RWPE2 (cell line): ENCODE data around the gene ARHGEF28.

Experiments used
- ATAC-seq: fragments of 200-7000 bp; cut with Tn5 transposase; 3 replicates; pipeline ENCODE4 v1.9.1; 2021; ENCODE audit warnings: low read depth
- DNase-seq: peaks from one replicate; pipeline ENCODE4 v3.0.0-alpha.2; 2020; ENCODE audit warnings: low spot score
- H3K27ac ChIP-seq: fragments of 450-650 bp; 2 replicates; pipeline ENCODE4 v1.5.1; 2017; ENCODE audit warnings: mild to moderate bottlenecking; ENCODE audit not compliant: poor library complexity, severe bottlenecking
- H3K27me3 ChIP-seq: fragments of 250-450 bp; sonication (Bioruptor Pico); 2 replicates; pipeline ENCODE4 v1.5.1; 2021; ENCODE audit warnings: mild to moderate bottlenecking, moderate library complexity; ENCODE audit not compliant: insufficient read depth, poor library complexity, severe bottlenecking
- H3K36me3 ChIP-seq: fragments of 250-450 bp; sonication (Bioruptor Pico); 2 replicates; pipeline ENCODE4 v1.5.1; 2020; ENCODE audit warnings: low read depth, mild to moderate bottlenecking, moderate library complexity
- H3K4me1 ChIP-seq: fragments of 250-450 bp; sonication (Bioruptor Pico); 2 replicates; pipeline ENCODE4 v1.5.1; 2021; ENCODE audit warnings: mild to moderate bottlenecking, moderate library complexity; ENCODE audit not compliant: insufficient read depth, poor library complexity, severe bottlenecking
- H3K4me3 ChIP-seq: fragments of 250-450 bp; sonication (Bioruptor Pico); 2 replicates; pipeline ENCODE4 v1.5.1; 2021; ENCODE audit warnings: mild to moderate bottlenecking, moderate library complexity; ENCODE audit not compliant: severe bottlenecking
- H3K9me3 ChIP-seq: fragments of 250-450 bp; sonication (Bioruptor Pico); 2 replicates; pipeline ENCODE4 v1.5.1; 2021; ENCODE audit warnings: mild to moderate bottlenecking, moderate library complexity; ENCODE audit not compliant: severe bottlenecking
- CTCF ChIP-seq: fragments of 450-650 bp; IDR thresholded peaks from one replicate; pipeline ENCODE4 v1.5.1; 2017; ENCODE audit warnings: mild to moderate bottlenecking, moderate library complexity; ENCODE audit not compliant: poor library complexity, severe bottlenecking

The ARHGEF28 gene

GRCh38 chr5:73952872-73953271 is 326.9 kb downstream of the ARHGEF28 start:
- Histone ChIP-seq H3K36me3 (no peaks in the 10 kb centered on the region), H3K4me1 (peaks cover 16% of the 10 kb centered on the region), H3K4me3 (no peak overlapping the region), H3K27ac (no peak overlapping the region), H3K27me3 (no peaks in the 10 kb centered on the region), H3K9me3 (no peaks in the 10 kb centered on the region)
- no peak for DNase-seq
- no peak for TF ChIP-seq CTCF
- no peak for ATAC-seq

GRCh38 chr5:73954381-73954780 is 328.4 kb downstream of the ARHGEF28 start:
- H3K27me3 ChIP-seq = no peaks in the 10 kb centered on the region
- peaks cover 17% of the 10 kb centered on the region for H3K4me1 ChIP-seq
- ATAC-seq (no peak), DNase-seq (no peak)
- no peaks in the 10 kb centered on the region for H3K36me3 ChIP-seq
- no peak for TF ChIP-seq CTCF
- H3K27ac ChIP-seq = no peak overlapping the region
- no peak overlapping the region for H3K4me3 ChIP-seq
- H3K9me3 ChIP-seq = no peaks in the 10 kb centered on the region

GRCh38 chr5:73955271-73955846 is 329.4 kb downstream of the ARHGEF28 start:
- Histone ChIP-seq H3K27ac (no peak overlapping the region), H3K4me1 (peaks cover 14% of the 10 kb centered on the region), H3K27me3 (no peaks in the 10 kb centered on the region), H3K9me3 (no peaks in the 10 kb centered on the region), H3K36me3 (no peaks in the 10 kb centered on the region), H3K4me3 (no peak overlapping the region)
- DNase-seq = no peak
- no peak for ATAC-seq
- TF ChIP-seq CTCF = no peak

- Histone ChIP-seq H3K4me1 (peaks cover 12% of the 10 kb centered on the region), H3K27me3 (no peaks in the 10 kb centered on the region), H3K36me3 (no peaks in the 10 kb centered on the region), H3K4me3 (no peak overlapping the region), H3K27ac (peak overlapping the region; percentile 41), H3K9me3 (no peaks in the 10 kb centered on the region)
- DNase-seq = peak; percentile 87
- peak; percentile 99 for ATAC-seq
- TF ChIP-seq CTCF = no peak
Measured at GRCh38 chr5:73957397-73958001, 331.5 kb downstream of the ARHGEF28 start.

- Histone ChIP-seq H3K4me3 (no peak overlapping the region), H3K27me3 (no peaks in the 10 kb centered on the region), H3K4me1 (peaks cover 15% of the 10 kb centered on the region), H3K27ac (peak overlapping the region; percentile 41), H3K9me3 (no peaks in the 10 kb centered on the region), H3K36me3 (no peaks in the 10 kb centered on the region)
- TF ChIP-seq CTCF = no peak
- DNase-seq (no peak), ATAC-seq (no peak)
Measured at GRCh38 chr5:73958037-73958436, 332.0 kb downstream of the ARHGEF28 start.
